Natural killer cell (primary cell): ENCODE results near the gene ELP6. TPM values are rescaled to one million over a fixed set of nuclear protein-coding genes. Genes with fewer than 3 reads are reported as not detected.
A peak's percentile ranks its signal among the peaks of the same experiment; 100 is the strongest.
"Not testable (repeated sequence)": the region's sequence is repeated elsewhere in the genome, so short reads cannot be mapped to it uniquely, and the experiment has no call there.

Experiments used
- ATAC-seq, 3 donors: fragments of 150-1000 bp in 2 of 3; fragments of 200-7000 bp in 1 of 3; cut with Tn5 transposase; 1 replicate in 1 of 3; 2 replicates in 2 of 3; pipeline ENCODE4 v1.10.0; 2021; ENCODE audit warnings: mild to moderate bottlenecking in 2 of 3, moderate library complexity in 2 of 3
- DNase-seq, 2 donors: peaks; one replicate each; pipeline versions ENCODE4 v3.0.0 to v3.0.0-alpha.2; 2013 to 2021; ENCODE audit warnings: mixed read lengths in 1 of 2
- H3K27ac ChIP-seq: one replicate; pipeline ENCODE4 v1.5.1; 2013; ENCODE audit warnings: mild to moderate bottlenecking, low read length
- H3K27me3 ChIP-seq: one replicate; pipeline ENCODE4 v1.6.1; 2013; ENCODE audit warnings: low read length; ENCODE audit not compliant: control insufficient read depth, insufficient read depth
- H3K36me3 ChIP-seq: one replicate; pipeline ENCODE4 v1.6.1; 2013; ENCODE audit warnings: low read length; ENCODE audit not compliant: control insufficient read depth, insufficient read depth
- H3K4me1 ChIP-seq: one replicate; pipeline ENCODE4 v1.6.1; 2013; ENCODE audit warnings: low read length; ENCODE audit not compliant: control insufficient read depth, insufficient read depth
- H3K4me3 ChIP-seq: one replicate; pipeline ENCODE4 v1.5.1; 2013; ENCODE audit warnings: low read length
- H3K9me3 ChIP-seq: one replicate; pipeline ENCODE4 v1.6.1; 2013; ENCODE audit warnings: low read length; ENCODE audit not compliant: control insufficient read depth, insufficient read depth
- H3K27ac Mint-ChIP-seq, 2 donors: one replicate each; pipeline ENCODE4 v1.8.0; 2022; ENCODE audit warnings: mild to moderate bottlenecking in 2 of 2, mixed read lengths in 2 of 2, moderate library complexity in 1 of 2
- H3K27me3 Mint-ChIP-seq, 2 donors: one replicate each; pipeline ENCODE4 v1.8.0; 2022; ENCODE audit warnings: low read depth in 2 of 2, mixed read lengths in 2 of 2
- H3K36me3 Mint-ChIP-seq: one replicate; pipeline ENCODE4 v1.8.0; 2022; ENCODE audit warnings: mixed read lengths
- H3K4me1 Mint-ChIP-seq, 2 donors: one replicate each; pipeline ENCODE4 v1.8.0; 2022; ENCODE audit warnings: mixed read lengths in 2 of 2
- H3K4me3 Mint-ChIP-seq: one replicate; pipeline ENCODE4 v1.8.0; 2022; ENCODE audit warnings: mild to moderate bottlenecking, moderate library complexity, mixed read lengths
- H3K9me3 Mint-ChIP-seq, 2 donors: one replicate each; pipeline ENCODE4 v1.8.0; 2022; ENCODE audit warnings: mixed read lengths in 2 of 2
- CTCF ChIP-seq: fragments of 200-600 bp; IDR thresholded peaks from one replicate; pipeline ENCODE4 v1.8.0; 2022; ENCODE audit warnings: antibody characterized with exemption
- WGBS: methylation state at CpG from one replicate; pipeline ENCODE4 v1.1.7; 2013; ENCODE audit warnings: missing lambda C conversion rate; ENCODE audit not compliant: insufficient coverage; 5-methylcytosine and 5-hydroxymethylcytosine counted together
- intact Hi-C: fragments of 100-400 bp; cut with micrococcal nuclease; formaldehyde crosslinking; loops from one replicate; pipeline ENCODE4 v1.14.2; 2022
- total RNA-seq, 4 donors: library from RNA; stranded (reverse); fragments of 120-200 nt in 1 of 4; gene quantifications; one replicate each; pipeline versions ENCODE4 v1.2.3 to v1.2.4, GENCODE V29; 2013 to 2022

ELP6 gene
- total RNA-seq, 3 donors from 2014 or later (not counting 1 experiment from before 2014, with no cell fraction given) = 18.1 to 37.4 (median 33.4) TPM

GRCh38 chr3:47515864-47516319, 2.4 kb upstream of the ELP6 start:
- peak overlapping the region; percentile 73 for H3K4me3 Mint-ChIP-seq
- intact Hi-C loops = no loop called here

GRCh38 chr3:47515100-47515499, 1.6 kb upstream of the ELP6 start:
- ATAC-seq (no peak), DNase-seq (no peak)
- H3K4me1 ChIP-seq = peaks cover 14% of the 10 kb centered on the region
- Mint-ChIP-seq H3K36me3 (no peaks in the 10 kb centered on the region), H3K27ac (peak overlapping the region; percentile 64 to 79), H3K9me3 (no peaks in the 10 kb centered on the region), H3K27me3 (no peaks in the 10 kb centered on the region), H3K4me3 (peak overlapping the region; percentile 84), H3K4me1 (peaks cover 0 to 17% of the 10 kb centered on the region in 2 donors)
- H3K4me3 ChIP-seq = no peak overlapping the region
- intact Hi-C loops = no loop called here
- H3K9me3 ChIP-seq = no peaks in the 10 kb centered on the region
- no peak for TF ChIP-seq CTCF
- 95% methylated on average over 5 of the region's 5 CpGs for WGBS
- no peaks in the 10 kb centered on the region for H3K27me3 ChIP-seq
- H3K27ac ChIP-seq = no peak overlapping the region
- peaks cover 7% of the 10 kb centered on the region for H3K36me3 ChIP-seq

More at GRCh38 chr3:47515864-47516319, 2.4 kb upstream of the ELP6 start:
- Histone ChIP-seq H3K36me3 (peaks cover under 1% of the 10 kb centered on the region), H3K4me1 (peaks cover 14% of the 10 kb centered on the region), H3K27me3 (no peaks in the 10 kb centered on the region), H3K9me3 (no peaks in the 10 kb centered on the region), H3K4me3 (no peak overlapping the region), H3K27ac (no peak overlapping the region)
- ATAC-seq = no peak
- Mint-ChIP-seq H3K27ac (peak overlapping the region in 1 of 2 donors; percentile 64), H3K9me3 (no peaks in the 10 kb centered on the region), H3K27me3 (no peaks in the 10 kb centered on the region), H3K4me1 (peaks cover 0 to 12% of the 10 kb centered on the region in 2 donors), H3K36me3 (no peaks in the 10 kb centered on the region)
- no peak for DNase-seq
- no peak for TF ChIP-seq CTCF
- WGBS = 96% methylated on average over 4 of the region's 5 CpGs

- ATAC-seq (no peak), DNase-seq (peak; percentile 17 to 51)
- Histone ChIP-seq H3K27me3 (no peaks in the 10 kb centered on the region), H3K4me3 (peak overlapping the region; percentile 65), H3K36me3 (peaks cover 14% of the 10 kb centered on the region), H3K4me1 (peaks cover 14% of the 10 kb centered on the region), H3K27ac (peak overlapping the region; percentile 76), H3K9me3 (no peaks in the 10 kb centered on the region)
- no peaks in the 10 kb centered on the region for H3K36me3 Mint-ChIP-seq
- no peak for TF ChIP-seq CTCF
- intact Hi-C loops = loop anchor here (1.0 to 5.0 kb wide), 4 partner anchors 36 to 290 kb away; partner anchors contain the start of gene DHX30
- 11% methylated on average over 31 of the region's 36 CpGs for WGBS
- peaks cover 0 to 17% of the 10 kb centered on the region in 2 donors for H3K4me1 Mint-ChIP-seq
- no peaks in the 10 kb centered on the region for H3K27me3 Mint-ChIP-seq
- H3K9me3 Mint-ChIP-seq = no peaks in the 10 kb centered on the region
- peak overlapping the region; percentile 92 for H3K4me3 Mint-ChIP-seq
- peak overlapping the region; percentile 91 to 93 for H3K27ac Mint-ChIP-seq
These were observed 942 bp downstream of the ELP6 start for GRCh38 chr3:47512416-47513124.

- intact Hi-C loops, H3K36me3 Mint-ChIP-seq, H3K4me1 Mint-ChIP-seq, H3K9me3 ChIP-seq, H3K27ac ChIP-seq, ATAC-seq, H3K4me3 Mint-ChIP-seq, H3K27me3 Mint-ChIP-seq, DNase-seq, H3K27ac Mint-ChIP-seq, H3K4me1 ChIP-seq, H3K27me3 ChIP-seq, H3K4me3 ChIP-seq, H3K9me3 Mint-ChIP-seq: not testable (repeated sequence)
- WGBS = 100% methylated on average over 2 of the region's 6 CpGs
- peaks cover 38% of the 10 kb centered on the region for H3K36me3 ChIP-seq
These were observed 8.2 kb downstream of the ELP6 start for GRCh38 chr3:47505267-47505666.
